ENCODE results near the gene SUN2. TPM values are rescaled to one million over a fixed set of nuclear protein-coding genes. Genes with fewer than 3 reads are reported as not detected.

SUN2 gene
- total and polyA plus RNA-seq, 2 of the 8 experiments (the other 6 are each of a cell fraction or from before 2014, with no cell fraction given): 5.1 to 10.5 TPM

DNA sequence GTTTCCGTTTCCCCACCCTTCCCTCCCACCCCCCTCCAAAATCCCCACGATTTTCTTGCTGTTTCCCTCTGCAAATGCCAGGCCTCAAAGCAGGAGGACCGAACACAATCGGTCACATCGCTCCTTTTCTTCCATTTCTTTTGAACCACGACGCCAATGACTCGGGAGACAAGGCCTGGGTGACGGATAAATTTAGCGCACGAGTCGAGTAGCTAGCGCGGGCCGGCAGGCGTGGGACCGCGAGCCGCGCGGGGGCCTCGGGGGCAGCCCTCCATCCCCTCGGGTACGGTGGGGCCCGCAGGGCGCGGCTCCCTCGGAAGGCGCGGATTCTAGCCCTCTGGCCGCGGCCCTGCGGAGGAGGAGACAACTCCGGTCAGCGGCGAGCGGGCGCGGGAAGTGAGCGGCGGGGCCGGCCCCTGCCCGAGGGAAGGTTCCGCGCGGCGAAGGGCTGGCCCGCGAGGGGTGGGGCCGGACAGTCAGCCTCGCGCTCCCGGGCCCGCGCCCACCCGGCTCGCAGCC, 55.5 kb downstream of the SUN2 start (continued):
- no peak for TF ChIP-seq RXRA (IDR thresholded peaks at IDR 0.05; ENCODE audit: insufficient read depth, low read depth, low read length)
- TF ChIP-seq MAFK (IDR thresholded peaks at IDR 0.05; ENCODE audit: low read depth, low read length): no peak
